HCT116 (cell line): ENCODE data around the gene FRMD4A.

Experiments used
- EGR1 ChIP-seq: IDR thresholded peaks from 2 replicates; pipeline ENCODE4 v1.6.1; 2012; ENCODE audit warnings: low read depth
- POLR2A ChIP-seq: IDR thresholded peaks from 2 replicates; pipeline ENCODE4 v1.7.0; 2011; ENCODE audit warnings: borderline replicate concordance; ENCODE audit not compliant: insufficient read depth, insufficient read length; ENCODE audit errors: extremely low read depth
- TF ChIP-seq, protein P1 (sequence below), 3 experiments: fragments of 200-600 bp in 1 of 3; sonication (generic) in 1 of 3; IDR thresholded peaks in 2 of 3; conservative IDR thresholded peaks in 1 of 3; 2 replicates each; pipeline ENCODE4 v1.5.1; 2012 to 2017; ENCODE audit warnings: low read depth in 2 of 3, low read length in 2 of 3, antibody characterized with exemption in 1 of 3, borderline replicate concordance in 1 of 3, control low read depth in 1 of 3, mild to moderate bottlenecking in 1 of 3, mixed read lengths in 1 of 3, mixed run types in 1 of 3, moderate library complexity in 1 of 3; ENCODE audit not compliant: insufficient read depth in 1 of 3
- TF ChIP-seq, protein P2 (sequence below): IDR thresholded peaks from 2 replicates; pipeline ENCODE4 v1.6.1; 2012

GRCh38 chr10:13829790-13830189 is 500.9 kb downstream of the FRMD4A start:
- TF ChIP-seq, protein P1, sequence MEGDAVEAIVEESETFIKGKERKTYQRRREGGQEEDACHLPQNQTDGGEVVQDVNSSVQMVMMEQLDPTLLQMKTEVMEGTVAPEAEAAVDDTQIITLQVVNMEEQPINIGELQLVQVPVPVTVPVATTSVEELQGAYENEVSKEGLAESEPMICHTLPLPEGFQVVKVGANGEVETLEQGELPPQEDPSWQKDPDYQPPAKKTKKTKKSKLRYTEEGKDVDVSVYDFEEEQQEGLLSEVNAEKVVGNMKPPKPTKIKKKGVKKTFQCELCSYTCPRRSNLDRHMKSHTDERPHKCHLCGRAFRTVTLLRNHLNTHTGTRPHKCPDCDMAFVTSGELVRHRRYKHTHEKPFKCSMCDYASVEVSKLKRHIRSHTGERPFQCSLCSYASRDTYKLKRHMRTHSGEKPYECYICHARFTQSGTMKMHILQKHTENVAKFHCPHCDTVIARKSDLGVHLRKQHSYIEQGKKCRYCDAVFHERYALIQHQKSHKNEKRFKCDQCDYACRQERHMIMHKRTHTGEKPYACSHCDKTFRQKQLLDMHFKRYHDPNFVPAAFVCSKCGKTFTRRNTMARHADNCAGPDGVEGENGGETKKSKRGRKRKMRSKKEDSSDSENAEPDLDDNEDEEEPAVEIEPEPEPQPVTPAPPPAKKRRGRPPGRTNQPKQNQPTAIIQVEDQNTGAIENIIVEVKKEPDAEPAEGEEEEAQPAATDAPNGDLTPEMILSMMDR (IDR thresholded peaks at IDR 0.05 in 2 of 3, conservative IDR thresholded peaks at IDR 0.05 in 1 of 3; ENCODE audit: borderline replicate concordance in 1 of 3, insufficient read depth in 1 of 3, low read depth in 2 of 3, low read length in 2 of 3), result no peak
- TF ChIP-seq, protein P2, sequence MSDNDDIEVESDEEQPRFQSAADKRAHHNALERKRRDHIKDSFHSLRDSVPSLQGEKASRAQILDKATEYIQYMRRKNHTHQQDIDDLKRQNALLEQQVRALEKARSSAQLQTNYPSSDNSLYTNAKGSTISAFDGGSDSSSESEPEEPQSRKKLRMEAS, result no peak
- no peak for TF ChIP-seq EGR1
- no peak for TF ChIP-seq POLR2A
